T-helper 17 cell (primary cell): ENCODE results near the gene RIMBP2. TPM values are rescaled to one million over a fixed set of nuclear protein-coding genes. Genes with fewer than 3 reads are reported as not detected.

Experiments used
- ATAC-seq: fragments of 150-1000 bp; cut with Tn5 transposase; 2 replicates; pipeline ENCODE4 v1.10.0; 2021; ENCODE audit warnings: mild to moderate bottlenecking, moderate library complexity
- DNase-seq, 3 donors: peaks; one replicate each; pipeline versions ENCODE4 v3.0.0 to v3.0.0-alpha.2; 2020 to 2021
- H3K9me3 ChIP-seq: one replicate; pipeline ENCODE4 v1.7.0; 2013; ENCODE audit warnings: low read length, mild to moderate bottlenecking; ENCODE audit not compliant: control insufficient read depth, poor library complexity, severe bottlenecking
- H3K27ac Mint-ChIP-seq: one replicate; pipeline ENCODE4 v1.8.0; 2022; ENCODE audit warnings: mild to moderate bottlenecking, moderate library complexity, mixed read lengths
- H3K27me3 Mint-ChIP-seq: one replicate; pipeline ENCODE4 v1.8.0; 2022; ENCODE audit warnings: mixed read lengths
- H3K36me3 Mint-ChIP-seq: one replicate; pipeline ENCODE4 v1.8.0; 2022; ENCODE audit warnings: low read depth, mixed read lengths
- H3K4me1 Mint-ChIP-seq: one replicate; pipeline ENCODE4 v1.8.0; 2022; ENCODE audit warnings: mild to moderate bottlenecking, mixed read lengths
- H3K4me3 Mint-ChIP-seq: one replicate; pipeline ENCODE4 v1.8.0; 2022; ENCODE audit warnings: mild to moderate bottlenecking, moderate library complexity, mixed read lengths
- total RNA-seq, 4 donors: library from RNA in 2 of 4; stranded (reverse) in 2 of 4; gene quantifications; one replicate each; pipeline ENCODE4 v1.2.3 and lab custom pipeline; 2022 to 2026

RIMBP2 gene
- total RNA-seq, 2 donors from 2014 or later: not detected

DNA sequence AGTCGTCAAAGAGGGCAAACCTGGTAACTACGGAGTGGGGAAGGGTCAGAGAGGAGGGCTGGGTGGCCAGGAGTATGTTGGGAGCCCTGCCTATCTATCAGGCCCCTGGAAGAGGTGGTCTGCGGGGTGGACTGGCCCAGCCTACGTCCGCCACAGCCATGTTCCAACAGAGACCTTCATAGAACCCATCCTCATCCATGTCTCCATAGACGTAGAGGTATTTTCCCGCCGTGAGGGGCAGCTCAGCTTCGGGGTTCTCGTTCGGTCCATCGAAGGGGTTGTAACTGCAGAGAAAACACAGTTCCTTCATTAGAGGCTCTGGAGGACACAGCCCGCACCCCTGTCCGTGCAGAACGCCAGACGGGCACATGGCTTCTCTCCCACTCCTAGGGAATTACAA, 271.1 kb downstream of the RIMBP2 start:
- DNase-seq (no peak), ATAC-seq (no peak)
- no peaks in the 10 kb centered on the region for H3K27me3 Mint-ChIP-seq
- H3K9me3 ChIP-seq: no peaks in the 10 kb centered on the region
- H3K27ac Mint-ChIP-seq: no peak overlapping the region
- H3K4me1 Mint-ChIP-seq: no peaks in the 10 kb centered on the region
- no peaks in the 10 kb centered on the region for H3K36me3 Mint-ChIP-seq
- H3K4me3 Mint-ChIP-seq: no peak overlapping the region

DNA sequence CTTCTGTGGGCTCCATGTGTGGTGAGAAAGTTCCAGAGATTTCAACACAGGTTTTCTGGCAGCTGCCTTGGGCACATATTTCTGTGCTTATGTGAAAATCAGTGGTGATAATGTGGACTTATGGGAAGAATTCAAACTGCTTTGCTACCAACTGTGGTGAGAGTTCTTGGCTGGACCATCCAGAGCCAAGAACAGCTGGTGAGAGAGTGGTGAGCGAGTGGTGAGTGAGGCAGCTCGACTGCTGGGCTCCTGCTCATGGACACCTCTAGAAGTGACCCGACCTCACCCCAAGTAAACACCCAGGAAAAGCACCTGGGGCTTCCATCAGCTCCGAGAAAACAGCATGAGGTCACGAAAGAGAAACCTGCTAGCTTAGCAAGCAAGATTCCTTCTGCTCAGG, 272.0 kb downstream of the RIMBP2 start:
- no peaks in the 10 kb centered on the region for H3K4me1 Mint-ChIP-seq
- DNase-seq: no peak
- no peaks in the 10 kb centered on the region for H3K9me3 ChIP-seq
- no peak for ATAC-seq
- H3K27me3 Mint-ChIP-seq: no peaks in the 10 kb centered on the region
- H3K4me3 Mint-ChIP-seq: no peak overlapping the region
- H3K27ac Mint-ChIP-seq: no peak overlapping the region
- no peaks in the 10 kb centered on the region for H3K36me3 Mint-ChIP-seq

DNA sequence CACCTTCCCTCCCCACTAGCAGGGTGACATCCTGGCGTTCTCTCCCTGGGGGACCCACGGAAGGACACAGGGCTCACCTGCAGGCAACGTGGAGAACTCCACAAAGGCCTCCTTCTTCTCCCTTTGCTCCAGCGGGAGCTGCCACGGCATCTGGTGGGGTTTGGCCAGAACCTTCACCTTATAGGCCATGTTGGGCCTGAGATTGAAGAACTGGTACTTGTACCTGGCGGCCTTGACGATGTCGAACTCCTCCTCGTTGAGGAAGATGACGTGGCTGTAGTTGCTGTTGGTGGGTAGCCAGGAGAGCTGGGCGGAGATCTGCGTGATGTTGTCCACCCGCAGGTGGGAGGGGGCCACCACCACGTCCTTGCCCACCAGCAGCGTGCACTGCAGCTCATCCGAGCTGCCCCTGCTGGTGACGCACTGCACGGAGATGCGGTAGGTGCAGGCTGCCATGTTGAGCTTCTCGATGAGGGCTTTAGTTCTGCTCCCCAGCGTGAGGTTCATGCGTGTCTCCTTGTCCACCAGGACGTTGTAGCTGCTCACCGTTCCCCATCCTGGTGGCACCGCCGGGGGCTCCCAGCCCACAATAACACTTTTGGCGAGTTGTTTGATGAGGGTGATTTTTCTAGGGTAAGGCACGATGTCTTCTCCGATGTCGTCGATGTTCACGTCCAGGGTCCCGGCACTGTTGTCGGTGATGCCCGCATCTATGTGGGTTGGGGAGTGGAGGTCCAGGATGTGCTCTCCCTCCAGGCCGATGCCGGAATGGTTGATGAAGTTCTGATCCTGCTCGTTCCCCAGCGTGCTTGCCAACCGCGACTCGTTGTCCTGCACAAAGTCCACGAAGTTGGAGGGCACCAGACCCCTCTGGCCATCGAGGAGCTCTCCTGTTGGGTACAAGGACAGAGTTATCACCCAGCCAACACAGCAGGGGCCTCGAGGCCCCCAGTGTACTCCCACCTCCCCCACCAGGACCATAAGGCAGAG, 274.0 kb downstream of the RIMBP2 start:
- no peak for ATAC-seq
- no peak for DNase-seq
- H3K4me1 Mint-ChIP-seq: no peaks in the 10 kb centered on the region
- H3K27me3 Mint-ChIP-seq: no peaks in the 10 kb centered on the region
- no peaks in the 10 kb centered on the region for H3K9me3 ChIP-seq
- no peak overlapping the region for H3K4me3 Mint-ChIP-seq
- no peak overlapping the region for H3K27ac Mint-ChIP-seq
- H3K36me3 Mint-ChIP-seq: no peaks in the 10 kb centered on the region

DNA sequence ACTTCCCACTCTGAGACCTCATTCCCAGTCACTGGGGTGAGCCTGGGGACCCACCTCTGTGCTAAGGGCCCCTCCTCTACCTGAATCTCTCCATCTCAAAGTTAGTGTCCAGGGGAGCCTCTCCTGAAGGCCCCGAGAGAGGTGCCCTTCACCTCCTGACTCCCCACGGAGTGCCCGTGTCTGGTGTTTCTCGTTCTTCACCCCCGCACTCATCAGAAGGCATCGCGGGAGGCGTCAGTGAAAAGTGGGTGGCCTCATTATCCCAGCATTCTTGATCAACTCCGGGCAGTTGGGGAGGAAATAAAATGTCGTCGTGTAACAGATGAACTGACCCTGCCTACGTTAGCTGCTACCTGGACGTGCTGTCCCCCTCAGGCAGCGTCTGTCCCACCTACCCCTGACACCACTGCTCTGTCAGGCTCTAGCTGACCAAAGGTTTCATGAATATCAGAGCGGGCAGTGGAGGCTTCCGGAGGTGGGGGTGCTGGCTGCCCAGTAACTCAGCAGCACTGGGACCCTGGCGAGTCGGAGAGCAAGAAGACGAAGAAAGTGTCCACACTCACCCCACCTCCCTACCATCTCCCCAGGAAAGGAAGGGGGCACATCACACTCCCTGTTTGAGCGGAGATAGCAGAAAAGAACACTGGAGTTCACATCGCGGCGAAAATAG, 275.6 kb downstream of the RIMBP2 start:
- H3K36me3 Mint-ChIP-seq: no peaks in the 10 kb centered on the region
- H3K27me3 Mint-ChIP-seq: no peaks in the 10 kb centered on the region
- ATAC-seq (no peak), DNase-seq (no peak)
- no peaks in the 10 kb centered on the region for H3K4me1 Mint-ChIP-seq
- H3K27ac Mint-ChIP-seq: no peak overlapping the region
- peak overlapping the region; percentile 2 for H3K4me3 Mint-ChIP-seq
- no peaks in the 10 kb centered on the region for H3K9me3 ChIP-seq

DNA sequence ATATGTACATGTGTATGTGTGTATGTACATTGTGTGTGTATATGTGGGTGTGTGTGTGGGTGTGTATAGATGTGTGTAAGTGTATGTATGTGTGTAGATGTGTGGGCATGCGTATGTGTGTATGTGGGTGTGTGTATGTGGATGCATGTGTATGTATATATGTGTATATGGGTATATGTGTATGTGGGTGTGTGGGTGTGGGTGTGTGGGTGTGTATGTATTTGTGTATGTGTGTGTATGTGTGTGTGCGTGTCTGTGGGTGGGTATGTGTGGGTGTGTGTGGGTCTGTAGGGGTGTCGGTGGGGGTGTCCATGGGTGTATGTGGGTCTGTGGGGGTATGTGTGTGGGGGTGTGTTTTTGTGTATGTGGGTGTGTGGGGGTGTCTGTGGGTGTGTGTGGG, 276.8 kb downstream of the RIMBP2 start:
- Mint-ChIP-seq H3K27ac (no peak overlapping the region), H3K4me3 (no peak overlapping the region), H3K4me1 (no peaks in the 10 kb centered on the region), H3K36me3 (no peaks in the 10 kb centered on the region), H3K27me3 (no peaks in the 10 kb centered on the region)
- DNase-seq (no peak), ATAC-seq (no peak)
- H3K9me3 ChIP-seq: no peaks in the 10 kb centered on the region

DNA sequence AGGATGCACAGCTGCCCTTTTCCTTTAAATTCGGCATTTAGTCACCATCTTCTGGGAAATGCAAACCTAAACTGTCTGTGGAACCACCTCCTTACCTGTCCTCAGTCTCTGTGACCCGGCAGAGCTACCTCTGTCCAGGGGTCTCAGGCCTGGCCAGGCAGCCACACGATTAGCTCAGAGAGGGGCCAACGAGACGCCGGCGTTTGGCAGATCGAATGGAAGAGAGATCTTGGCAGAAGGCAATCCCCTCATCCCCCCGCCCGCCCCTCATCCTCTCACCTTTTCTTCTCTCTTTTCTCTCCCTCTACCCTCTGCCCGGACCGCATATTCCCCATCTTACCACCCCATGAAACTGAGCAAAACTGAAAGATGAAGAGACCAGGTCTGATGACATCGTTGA, 277.4 kb downstream of the RIMBP2 start:
- H3K27me3 Mint-ChIP-seq: no peaks in the 10 kb centered on the region
- H3K9me3 ChIP-seq: no peaks in the 10 kb centered on the region
- DNase-seq (no peak), ATAC-seq (no peak)
- no peaks in the 10 kb centered on the region for H3K36me3 Mint-ChIP-seq
- no peaks in the 10 kb centered on the region for H3K4me1 Mint-ChIP-seq
- H3K4me3 Mint-ChIP-seq: no peak overlapping the region
- H3K27ac Mint-ChIP-seq: no peak overlapping the region

DNA sequence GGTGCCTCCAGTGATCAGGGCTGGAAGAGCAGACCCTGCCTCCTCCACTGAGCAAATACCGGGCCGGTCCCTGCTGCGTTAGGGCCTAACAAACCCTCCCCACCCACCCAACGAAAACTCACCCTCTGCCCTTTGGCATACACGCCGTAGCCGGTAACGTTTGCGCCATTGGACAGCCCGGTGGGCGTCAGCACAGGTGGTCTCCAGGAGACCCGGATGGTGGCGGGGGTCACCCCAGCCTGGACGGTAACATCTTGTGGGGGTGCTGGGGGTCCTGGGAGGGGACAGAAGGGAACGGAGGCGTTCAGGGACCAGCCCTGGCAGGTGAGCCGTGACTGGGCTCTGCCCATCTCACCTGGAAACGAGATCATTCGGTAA, 277.9 kb downstream of the RIMBP2 start:
- H3K27me3 Mint-ChIP-seq: no peaks in the 10 kb centered on the region
- DNase-seq (no peak), ATAC-seq (no peak)
- H3K4me1 Mint-ChIP-seq: no peaks in the 10 kb centered on the region
- no peaks in the 10 kb centered on the region for H3K9me3 ChIP-seq
- no peak overlapping the region for H3K27ac Mint-ChIP-seq
- H3K36me3 Mint-ChIP-seq: no peaks in the 10 kb centered on the region
- H3K4me3 Mint-ChIP-seq: no peak overlapping the region

DNA sequence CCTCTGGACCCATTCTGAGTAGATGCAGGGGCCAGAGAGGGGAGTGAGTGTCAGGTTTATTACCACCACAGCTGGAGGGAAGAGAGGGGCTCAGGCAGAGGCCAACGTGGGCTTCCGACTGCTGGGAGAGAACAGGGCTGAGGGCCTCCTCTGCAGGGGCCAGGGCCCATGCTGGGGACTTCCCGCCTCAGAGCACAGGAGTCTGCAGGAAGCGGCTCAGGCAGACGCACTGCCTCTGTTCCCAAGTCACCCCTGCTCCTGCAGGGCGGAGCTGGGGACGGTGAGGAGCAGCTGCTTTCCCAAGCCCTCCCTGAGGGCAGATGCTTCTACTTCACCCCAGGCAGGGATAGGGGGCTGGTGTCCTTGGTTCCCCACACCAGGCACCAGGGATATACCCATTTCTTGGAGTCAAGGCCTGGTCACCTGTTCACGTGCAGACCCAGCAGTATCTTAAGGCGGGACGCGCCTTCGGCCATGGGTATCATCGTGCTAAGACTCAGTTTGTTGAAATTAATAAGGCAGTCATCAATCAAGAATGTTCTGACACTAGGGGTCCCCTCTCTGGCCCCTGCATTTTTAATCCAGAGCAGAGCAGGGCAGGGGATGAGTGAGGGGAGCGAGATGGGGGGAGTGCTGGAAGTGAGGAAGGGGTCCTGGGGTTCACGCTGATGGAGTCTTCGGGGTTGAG, 278.4 kb downstream of the RIMBP2 start:
- H3K9me3 ChIP-seq: no peaks in the 10 kb centered on the region
- Mint-ChIP-seq H3K4me3 (no peak overlapping the region), H3K27me3 (no peaks in the 10 kb centered on the region), H3K4me1 (no peaks in the 10 kb centered on the region), H3K27ac (no peak overlapping the region), H3K36me3 (no peaks in the 10 kb centered on the region)
- no peak for ATAC-seq
- no peak for DNase-seq

DNA sequence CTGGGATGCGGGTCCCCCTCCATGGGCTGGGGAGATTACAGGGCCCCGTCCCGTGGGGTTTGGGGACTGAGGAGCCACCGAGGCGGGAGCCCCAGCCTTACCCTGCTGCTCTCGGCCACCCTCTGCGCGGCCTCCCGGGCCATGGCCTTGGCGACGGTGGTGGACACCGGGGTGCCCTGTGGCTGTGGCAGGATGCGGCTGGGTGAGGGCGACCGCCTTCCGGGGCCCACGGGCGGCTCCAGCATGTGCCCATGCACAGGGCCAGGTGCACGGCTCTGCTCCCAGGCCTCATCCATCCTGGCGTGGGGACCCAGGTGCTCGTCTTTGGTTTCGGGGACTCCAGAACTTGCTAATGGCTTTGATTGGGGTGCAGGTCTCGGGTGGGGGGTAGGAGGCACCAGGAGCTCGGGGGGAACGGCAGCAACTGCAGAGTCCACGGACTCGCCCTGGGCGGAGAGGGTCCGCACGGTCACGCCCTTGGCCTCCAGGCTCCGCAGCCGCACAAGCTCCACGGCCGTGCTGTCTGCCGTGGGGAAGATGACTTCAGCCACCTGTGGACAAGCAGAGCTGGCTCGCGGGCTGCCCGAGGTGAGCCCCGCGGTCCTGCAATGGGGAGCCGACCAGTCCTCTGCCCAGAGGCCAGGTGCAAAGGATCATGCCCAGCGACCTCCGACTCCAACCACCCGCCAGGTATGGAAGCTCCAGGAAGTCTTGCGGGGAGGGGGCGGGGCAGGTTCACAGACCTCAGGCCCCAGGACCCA, 279.2 kb downstream of the RIMBP2 start:
- Mint-ChIP-seq H3K36me3 (no peaks in the 10 kb centered on the region), H3K4me3 (no peak overlapping the region)
- DNase-seq: no peak

DNA sequence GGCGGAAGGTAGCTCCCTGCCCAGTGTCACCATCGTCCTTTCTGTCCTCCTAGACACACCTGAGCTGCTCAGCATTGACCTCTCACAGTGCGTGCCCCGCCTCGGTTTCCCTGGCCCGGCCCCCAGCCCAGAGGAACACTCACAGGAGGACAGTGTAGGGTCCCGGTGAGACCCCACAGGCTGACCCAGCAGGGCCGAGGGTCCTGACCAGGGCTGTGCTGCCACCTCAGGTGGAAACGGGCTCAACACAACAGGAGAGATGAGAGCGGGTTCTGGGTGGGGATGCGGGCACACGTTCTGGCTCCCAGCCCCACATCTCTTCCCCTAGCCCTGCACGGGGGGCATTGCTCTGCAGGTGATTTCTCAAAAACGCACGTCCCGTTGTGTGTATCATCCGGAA, 280.3 kb downstream of the RIMBP2 start:
- DNase-seq (no peak), ATAC-seq (no peak)
- Mint-ChIP-seq H3K4me1 (no peaks in the 10 kb centered on the region), H3K27ac (no peak overlapping the region), H3K36me3 (no peaks in the 10 kb centered on the region), H3K4me3 (no peak overlapping the region), H3K27me3 (no peaks in the 10 kb centered on the region)
- no peaks in the 10 kb centered on the region for H3K9me3 ChIP-seq

More for the DNA sequence above, 279.2 kb downstream of the RIMBP2 start:
- Mint-ChIP-seq H3K27ac (no peak overlapping the region), H3K27me3 (no peaks in the 10 kb centered on the region), H3K4me1 (no peaks in the 10 kb centered on the region)
- ATAC-seq: no peak
- H3K9me3 ChIP-seq: no peaks in the 10 kb centered on the region

DNA sequence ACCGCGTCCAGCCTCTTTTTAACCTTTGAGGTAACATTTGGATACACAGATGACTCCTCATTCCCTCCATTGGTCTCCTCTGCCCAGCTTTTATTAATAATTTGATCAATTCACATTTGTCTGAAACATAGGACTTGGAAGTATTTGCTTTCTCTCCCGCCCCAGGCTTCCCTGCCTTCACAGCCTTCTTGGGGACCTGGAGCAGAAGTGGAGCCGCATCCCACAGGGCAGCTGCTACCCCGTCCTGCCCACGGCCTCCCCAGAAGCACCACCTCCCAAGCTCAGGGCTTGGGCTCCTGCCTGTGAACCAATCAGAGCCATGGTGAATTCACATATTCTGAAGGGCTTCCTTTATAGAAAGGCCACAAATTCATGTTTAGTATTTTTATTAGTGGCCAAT, 280.8 kb downstream of the RIMBP2 start:
- DNase-seq (no peak), ATAC-seq (no peak)
- H3K36me3 Mint-ChIP-seq: no peaks in the 10 kb centered on the region
- H3K4me1 Mint-ChIP-seq: no peaks in the 10 kb centered on the region
- H3K27me3 Mint-ChIP-seq: no peaks in the 10 kb centered on the region
- H3K27ac Mint-ChIP-seq: no peak overlapping the region
- H3K9me3 ChIP-seq: no peaks in the 10 kb centered on the region
- no peak overlapping the region for H3K4me3 Mint-ChIP-seq

DNA sequence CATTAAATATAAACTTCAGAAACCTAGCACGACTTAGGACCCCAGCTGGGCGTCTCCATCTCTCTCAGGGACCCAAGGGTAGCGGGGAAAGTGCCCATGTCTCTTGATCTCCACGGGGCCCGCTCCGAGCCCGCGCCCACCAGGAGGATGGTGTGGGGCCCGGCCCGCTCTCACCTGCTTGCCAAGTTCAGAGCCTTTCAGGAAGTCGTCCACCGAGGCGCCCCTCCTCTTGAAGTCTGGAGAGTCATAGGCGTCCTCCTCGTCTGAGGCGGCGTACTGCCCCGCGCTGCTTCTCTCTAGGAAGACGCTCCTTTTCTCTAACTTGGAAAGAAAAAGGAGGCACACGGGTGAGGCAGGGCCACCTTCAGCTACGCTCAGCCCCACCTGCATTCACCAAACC, 281.5 kb downstream of the RIMBP2 start:
- no peaks in the 10 kb centered on the region for H3K9me3 ChIP-seq
- Mint-ChIP-seq H3K4me1 (no peaks in the 10 kb centered on the region), H3K27me3 (no peaks in the 10 kb centered on the region), H3K27ac (no peak overlapping the region), H3K4me3 (no peak overlapping the region), H3K36me3 (no peaks in the 10 kb centered on the region)
- DNase-seq (no peak), ATAC-seq (no peak)

DNA sequence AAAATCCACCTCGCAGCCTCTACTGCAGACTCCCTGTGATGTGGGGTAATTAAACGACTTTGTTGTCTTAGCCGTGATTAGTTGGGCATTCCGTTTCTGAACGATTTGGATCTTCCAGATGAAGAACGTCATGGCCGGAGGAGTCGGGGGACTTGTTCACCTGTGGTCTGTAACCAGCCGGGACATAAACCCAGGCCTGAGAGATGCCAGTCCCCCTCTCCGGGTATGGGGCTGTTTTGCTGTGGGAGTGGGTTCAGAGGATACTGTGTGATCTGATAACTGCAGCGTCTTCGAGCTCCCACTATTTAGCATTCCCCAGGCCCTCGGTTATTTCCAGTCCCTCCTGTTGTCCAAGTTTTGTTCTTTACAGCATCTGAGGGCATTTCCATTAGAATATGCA, 282.3 kb downstream of the RIMBP2 start:
- no peaks in the 10 kb centered on the region for H3K9me3 ChIP-seq
- DNase-seq (no peak), ATAC-seq (no peak)
- Mint-ChIP-seq H3K27ac (no peak overlapping the region), H3K27me3 (no peaks in the 10 kb centered on the region), H3K36me3 (no peaks in the 10 kb centered on the region), H3K4me3 (no peak overlapping the region), H3K4me1 (no peaks in the 10 kb centered on the region)
